B cell (primary cell): ENCODE results near the gene POLA2. TPM values are rescaled to one million over a fixed set of nuclear protein-coding genes. Genes with fewer than 3 reads are reported as not detected.

Experiments
- ATAC-seq: fragments of 200-7000 bp; cut with Tn5 transposase; one replicate; pipeline ENCODE4 v1.10.0; 2021; ENCODE audit warnings: low read depth, mild to moderate bottlenecking, moderate number of reproducible peaks, moderate library complexity
- CTCF ChIA-PET: fragments of 350-600 bp; sonication (Branson Sonifier 250); formaldehyde crosslinking; loops from one replicate; lab custom pipeline; 2021; ENCODE audit warnings: antibody characterized with exemption, inconsistent platforms; lab: Charles Lee
- POLR2A ChIA-PET: fragments of 350-600 bp; sonication (Branson Sonifier 250); formaldehyde crosslinking; loops from one replicate; lab custom pipeline; 2021; ENCODE audit warnings: antibody characterized with exemption; lab: Charles Lee
- DNase-seq: peaks from one replicate; pipeline ENCODE4 v3.0.0; 2013
- H2AFZ ChIP-seq: 2 replicates; pipeline ENCODE4 v1.6.1; 2012; ENCODE audit warnings: mild to moderate bottlenecking, low read depth, low read length; ENCODE audit not compliant: insufficient read depth, poor library complexity, severe bottlenecking
- H3K27ac ChIP-seq, 2 donors: 1 replicate in 1 of 2; 2 replicates in 1 of 2; pipeline ENCODE4 v1.5.1; 2012 to 2013; ENCODE audit warnings: low read length in 2 of 2, mild to moderate bottlenecking in 2 of 2, moderate library complexity in 1 of 2
- H3K27me3 ChIP-seq, 4 experiments: fragments of 200-600 bp in 1 of 4; sonication (generic) in 1 of 4; replicated peaks in 1 of 4; 1 replicate in 2 of 4; 2 replicates in 2 of 4; pipeline versions ENCODE4 v1.6.1 to v1.7.0; 2013 to 2016; ENCODE audit warnings: low read length in 3 of 4, mild to moderate bottlenecking in 2 of 4, mixed read lengths in 1 of 4, moderate library complexity in 1 of 4; ENCODE audit not compliant: insufficient read depth in 4 of 4, control insufficient read depth in 3 of 4; ENCODE audit errors: control extremely low read depth in 1 of 4
- H3K36me3 ChIP-seq, 2 experiments: replicated peaks in 1 of 2; 1 replicate in 1 of 2; 2 replicates in 1 of 2; pipeline versions ENCODE4 v1.6.1 to v1.7.1; 2013; ENCODE audit warnings: low read length in 1 of 2; ENCODE audit not compliant: insufficient read depth in 2 of 2, control insufficient read depth in 1 of 2; ENCODE audit errors: control extremely low read depth in 1 of 2, extremely low read depth in 1 of 2
- H3K4me1 ChIP-seq, 2 donors: fragments of 200-600 bp in 1 of 2; sonication (generic) in 1 of 2; 1 replicate in 1 of 2; 2 replicates in 1 of 2; pipeline versions ENCODE4 v1.5.1 to v1.6.1; 2013 to 2017; ENCODE audit warnings: low read length in 2 of 2; ENCODE audit not compliant: control insufficient read depth in 2 of 2, insufficient read depth in 2 of 2
- H3K4me2 ChIP-seq: replicated peaks from 2 replicates; pipeline ENCODE3; 2012; ENCODE audit warnings: mild to moderate bottlenecking, low read depth, low read length; ENCODE audit not compliant: poor library complexity, severe bottlenecking
- H3K4me3 ChIP-seq, 5 experiments: fragments of 200-600 bp in 1 of 5; sonication (generic) in 1 of 5; 1 replicate in 3 of 5; 2 replicates in 2 of 5; pipeline versions ENCODE4 v1.5.1 to v1.7.0; 2011 to 2016; ENCODE audit warnings: low read length in 4 of 5, mild to moderate bottlenecking in 4 of 5, low read depth in 2 of 5, control low read depth in 1 of 5, moderate library complexity in 1 of 5; ENCODE audit not compliant: insufficient read depth in 1 of 5; ENCODE audit errors: control extremely low read depth in 1 of 5, extremely low read depth in 1 of 5
- H3K79me2 ChIP-seq: fragments of 200-600 bp; sonication (generic); one replicate; pipeline ENCODE4 v1.6.0; 2016; ENCODE audit warnings: low read length; ENCODE audit not compliant: control insufficient read depth, insufficient read depth
- H3K9ac ChIP-seq: fragments of 200-600 bp; sonication (generic); 2 replicates; pipeline ENCODE4 v1.6.1; 2017; ENCODE audit warnings: mild to moderate bottlenecking, low read length, moderate library complexity
- H3K9me3 ChIP-seq, 3 donors: one replicate each; pipeline versions ENCODE4 v1.6.1 to v1.7.1; 2013; ENCODE audit warnings: low read length in 2 of 3; ENCODE audit not compliant: control insufficient read depth in 2 of 3, insufficient read depth in 1 of 3; ENCODE audit errors: control extremely low read depth in 1 of 3
- H4K20me1 ChIP-seq: 2 replicates; pipeline ENCODE4 v1.6.0; 2012; ENCODE audit warnings: mild to moderate bottlenecking, low read length; ENCODE audit not compliant: insufficient read depth, control insufficient read depth, poor library complexity, severe bottlenecking
- H3K27ac Mint-ChIP-seq: one replicate; pipeline ENCODE4 v1.8.0; 2021; ENCODE audit warnings: mixed read lengths
- H3K27me3 Mint-ChIP-seq: one replicate; pipeline ENCODE4 v1.8.0; 2021; ENCODE audit warnings: mixed read lengths
- H3K4me1 Mint-ChIP-seq: one replicate; pipeline ENCODE4 v1.8.0; 2021; ENCODE audit warnings: mixed read lengths
- H3K4me3 Mint-ChIP-seq: one replicate; pipeline ENCODE4 v1.8.0; 2021; ENCODE audit warnings: mixed read lengths
- H3K9me3 Mint-ChIP-seq: one replicate; pipeline ENCODE4 v1.8.0; 2022; ENCODE audit warnings: mixed read lengths; ENCODE audit not compliant: insufficient read depth
- EZH2 ChIP-seq: IDR thresholded peaks from 2 replicates; pipeline ENCODE4 v1.6.1; 2012; ENCODE audit warnings: borderline replicate concordance, low read depth, mild to moderate bottlenecking, moderate library complexity, low read length; ENCODE audit not compliant: insufficient read depth, poor library complexity, severe bottlenecking
- WGBS: methylation state at CpG from one replicate; pipeline ENCODE4 v1.1.5; 2013; ENCODE audit warnings: missing lambda C conversion rate; ENCODE audit not compliant: insufficient coverage; 5-methylcytosine and 5-hydroxymethylcytosine counted together
- intact Hi-C: fragments of 100-400 bp; cut with micrococcal nuclease; formaldehyde crosslinking; loops from one replicate; pipeline ENCODE4 v1.10.0; 2022
- polyA plus RNA-seq: library from polyadenylated mRNA; depleted of rRNA; stranded (reverse); fragments of >200 nt; gene quantifications from 2 replicates; pipeline ENCODE4 v1.2.3, GENCODE V29; 2012
- total RNA-seq, 2 donors: library from RNA; stranded (reverse); fragments of 120-200 nt in 1 of 2; gene quantifications; 1 replicate in 1 of 2; 2 replicates in 1 of 2; pipeline versions ENCODE4 v1.2.3 to v1.2.4, GENCODE V29; 2013 to 2022
- TF ChIP-seq, protein P1 (sequence below): fragments of 200-600 bp; IDR thresholded peaks from one replicate; pipeline ENCODE4 v1.8.0; 2022; ENCODE audit warnings: antibody characterized with exemption, mild to moderate bottlenecking

The POLA2 gene
- total and polyA plus RNA-seq, 2 donors (not counting 1 experiment from before 2014, with no cell fraction given), result 13.0 to 28.7 TPM

DNA sequence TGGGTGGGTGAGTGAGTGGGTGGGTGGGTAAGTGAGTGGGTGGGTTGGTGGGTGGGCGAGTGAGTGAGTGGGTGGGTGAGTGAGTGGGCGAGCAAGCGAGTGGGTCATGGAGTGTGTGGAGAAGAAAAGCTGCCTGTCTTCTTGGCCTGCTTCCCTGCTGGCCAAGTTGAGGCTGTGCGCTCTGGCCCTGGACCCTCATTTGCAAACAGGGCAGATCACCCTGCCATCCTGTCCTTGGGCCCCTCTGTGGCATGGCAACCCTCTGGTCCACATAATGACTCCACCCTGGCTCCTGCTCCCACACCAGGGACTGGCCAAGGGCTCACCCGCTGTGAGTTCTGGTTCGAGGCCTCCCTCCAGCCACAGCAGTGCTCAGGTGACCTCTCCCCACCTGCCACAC is 44.9 kb upstream of the POLA2 start:
- H3K4me3 ChIP-seq, result no peak overlapping the region
- WGBS, result 92% methylated on average over 6 of the region's 6 CpGs
- H3K79me2 ChIP-seq, result no peaks in the 10 kb centered on the region
- H3K27me3 ChIP-seq, result no peaks in the 10 kb centered on the region
- no peak overlapping the region for H3K4me2 ChIP-seq
- Mint-ChIP-seq H3K27me3 (no peaks in the 10 kb centered on the region), H3K4me1 (peaks cover 7% of the 10 kb centered on the region), H3K9me3 (no peaks in the 10 kb centered on the region), H3K4me3 (no peak overlapping the region), H3K27ac (no peak overlapping the region)
- no peak for ATAC-seq
- DNase-seq, result no peak
- H2AFZ ChIP-seq, result no peak overlapping the region
- CTCF ChIA-PET, result no interaction called here
- H3K9me3 ChIP-seq, result no peaks in the 10 kb centered on the region
- no peak overlapping the region for H3K9ac ChIP-seq
- no peaks in the 10 kb centered on the region for H4K20me1 ChIP-seq
- H3K4me1 ChIP-seq, result peaks cover 8 to 13% of the 10 kb centered on the region in 2 donors
- POLR2A ChIA-PET, result no interaction called here
- intact Hi-C loops, result no loop called here
- H3K36me3 ChIP-seq, result peaks cover 0 to 3% of the 10 kb centered on the region in 2 experiments
- no peak overlapping the region for H3K27ac ChIP-seq
- no peak for TF ChIP-seq EZH2
- TF ChIP-seq, protein P1, sequence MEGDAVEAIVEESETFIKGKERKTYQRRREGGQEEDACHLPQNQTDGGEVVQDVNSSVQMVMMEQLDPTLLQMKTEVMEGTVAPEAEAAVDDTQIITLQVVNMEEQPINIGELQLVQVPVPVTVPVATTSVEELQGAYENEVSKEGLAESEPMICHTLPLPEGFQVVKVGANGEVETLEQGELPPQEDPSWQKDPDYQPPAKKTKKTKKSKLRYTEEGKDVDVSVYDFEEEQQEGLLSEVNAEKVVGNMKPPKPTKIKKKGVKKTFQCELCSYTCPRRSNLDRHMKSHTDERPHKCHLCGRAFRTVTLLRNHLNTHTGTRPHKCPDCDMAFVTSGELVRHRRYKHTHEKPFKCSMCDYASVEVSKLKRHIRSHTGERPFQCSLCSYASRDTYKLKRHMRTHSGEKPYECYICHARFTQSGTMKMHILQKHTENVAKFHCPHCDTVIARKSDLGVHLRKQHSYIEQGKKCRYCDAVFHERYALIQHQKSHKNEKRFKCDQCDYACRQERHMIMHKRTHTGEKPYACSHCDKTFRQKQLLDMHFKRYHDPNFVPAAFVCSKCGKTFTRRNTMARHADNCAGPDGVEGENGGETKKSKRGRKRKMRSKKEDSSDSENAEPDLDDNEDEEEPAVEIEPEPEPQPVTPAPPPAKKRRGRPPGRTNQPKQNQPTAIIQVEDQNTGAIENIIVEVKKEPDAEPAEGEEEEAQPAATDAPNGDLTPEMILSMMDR, result no peak

DNA sequence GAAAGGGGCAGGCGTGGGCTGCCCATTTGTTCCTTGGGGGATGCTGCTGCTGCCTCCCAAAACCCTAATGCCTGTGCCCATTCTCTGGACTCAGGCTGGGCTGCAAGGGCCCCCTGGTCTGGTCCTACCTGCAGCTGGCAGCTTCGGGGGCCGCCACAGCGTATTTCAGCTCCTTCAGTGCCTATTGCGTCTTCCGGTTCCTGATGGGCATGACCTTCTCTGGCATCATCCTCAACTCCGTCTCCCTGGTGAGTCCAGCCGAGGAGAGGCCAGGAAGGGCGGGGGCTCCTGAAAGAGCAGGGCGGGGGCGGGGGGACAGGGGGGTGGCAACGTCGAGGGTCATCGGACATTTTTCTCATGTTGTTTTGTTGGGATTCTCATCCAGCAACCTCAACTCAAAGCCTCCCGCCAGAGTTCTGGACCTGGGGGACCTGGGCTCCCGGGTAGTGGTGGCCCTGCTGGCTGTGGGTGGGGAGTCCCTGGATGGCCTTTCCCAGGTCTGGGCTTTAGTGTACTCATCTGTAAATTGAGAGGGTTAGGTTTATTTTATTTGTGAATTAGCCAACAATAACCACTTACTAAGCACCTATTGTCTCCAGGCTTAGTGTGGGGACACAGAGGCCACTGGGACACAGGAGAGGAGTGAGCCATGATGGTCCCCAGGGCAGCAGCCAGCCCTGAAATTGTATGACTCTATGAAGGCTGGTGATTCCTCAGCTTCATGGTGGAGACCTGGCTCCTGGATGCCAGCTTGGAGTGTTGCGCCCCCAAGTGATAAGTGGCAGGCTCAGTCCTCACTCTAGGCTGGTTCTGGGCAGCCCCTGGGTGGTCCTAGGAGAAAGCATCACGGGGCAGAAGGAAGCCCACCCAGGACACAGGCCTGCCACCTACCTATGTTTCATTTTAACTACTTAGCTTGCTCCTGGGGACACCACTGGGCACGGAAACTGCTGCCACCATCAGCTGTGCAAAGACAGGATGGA is 44.0 kb upstream of the POLA2 start:
- Histone ChIP-seq H4K20me1 (no peaks in the 10 kb centered on the region), H3K79me2 (no peaks in the 10 kb centered on the region), H3K9me3 (no peaks in the 10 kb centered on the region), H3K9ac (no peak overlapping the region), H3K4me1 (peaks cover 8 to 13% of the 10 kb centered on the region in 2 donors), H3K4me2 (no peak overlapping the region), H3K27me3 (no peaks in the 10 kb centered on the region), H3K27ac (no peak overlapping the region), H3K4me3 (no peak overlapping the region), H3K36me3 (no peaks in the 10 kb centered on the region), H2AFZ (no peak overlapping the region)
- no peak for DNase-seq
- H3K27me3 Mint-ChIP-seq, result no peaks in the 10 kb centered on the region
- TF ChIP-seq EZH2, result no peak
- TF ChIP-seq, protein P1, result no peak
- ChIA-PET POLR2A (interaction anchor here (0.5 to 0.6 kb wide), 2 partner anchors 75 to 107 kb away, joined by 3 to 5 read pairs; no protein-coding TSS in a partner anchor), CTCF (interaction anchor here (1.0 to 2.0 kb wide), 2 partner anchors 19 to 57 kb away, joined by 4 to 5 read pairs; no protein-coding TSS in a partner anchor)
- ATAC-seq, result no peak
- H3K4me1 Mint-ChIP-seq, result peaks cover 7% of the 10 kb centered on the region
- no peaks in the 10 kb centered on the region for H3K9me3 Mint-ChIP-seq
- H3K4me3 Mint-ChIP-seq, result no peak overlapping the region
- no peak overlapping the region for H3K27ac Mint-ChIP-seq
- intact Hi-C loops, result no loop called here
- 96% methylated on average over 10 of the region's 19 CpGs for WGBS
